Kidney glomerular epithelial cell (primary cell): Measurements from ENCODE around the gene BCL2L15.
A peak's percentile ranks its signal among the peaks of the same experiment; 100 is the strongest.

Experiments
- DNase-seq: peaks from one replicate; lab custom pipeline; 2025; lab: John Stamatoyannopoulos, UW

BCL2L15 gene

GRCh38 chr1:113905435-113905861, 18.1 kb upstream of the BCL2L15 start:
- no peak for DNase-seq

- peak; percentile 99 for DNase-seq
Observed at GRCh38 chr1:113904674-113905434, 17.5 kb upstream of the BCL2L15 start, which contains the start of the genes AP4B1 and DCLRE1B. Gene AP4B1, minus strand, starts transcription at chr1:113904799. Its CDS starts 82 bp downstream, at chr1:113904717. Gene DCLRE1B, plus strand, starts transcription at chr1:113905326. Its CDS starts 261 bp downstream, at chr1:113905587.

- no peak for DNase-seq
Observed at GRCh38 chr1:113904293-113904673, 16.9 kb upstream of the BCL2L15 start.

GRCh38 chr1:113903501-113904292, 16.3 kb upstream of the BCL2L15 start:
- DNase-seq: no peak

GRCh38 chr1:113901191-113901590, 13.8 kb upstream of the BCL2L15 start:
- no peak for DNase-seq

- no peak for DNase-seq
Observed at GRCh38 chr1:113899111-113899510, 11.7 kb upstream of the BCL2L15 start.

- DNase-seq: no peak
Observed at GRCh38 chr1:113898241-113898814, 10.9 kb upstream of the BCL2L15 start.

- no peak for DNase-seq
Observed at GRCh38 chr1:113895961-113896360, 8.6 kb upstream of the BCL2L15 start.

GRCh38 chr1:113895098-113895497, 7.7 kb upstream of the BCL2L15 start:
- DNase-seq: no peak

GRCh38 chr1:113893267-113893666, 5.9 kb upstream of the BCL2L15 start:
- DNase-seq: no peak

GRCh38 chr1:113891631-113892220, 4.3 kb upstream of the BCL2L15 start:
- DNase-seq: no peak

GRCh38 chr1:113890816-113891215, 3.4 kb upstream of the BCL2L15 start:
- DNase-seq: no peak

GRCh38 chr1:113886417-113887401, 672 bp downstream of the BCL2L15 start:
- DNase-seq: no peak

- no peak for DNase-seq
Observed at GRCh38 chr1:113881661-113882060, 5.7 kb downstream of the BCL2L15 start.

- DNase-seq: no peak
Observed at GRCh38 chr1:113879739-113880038, 7.7 kb downstream of the BCL2L15 start.

- DNase-seq: no peak
Observed at GRCh38 chr1:113876176-113876575, 11.2 kb downstream of the BCL2L15 start.

GRCh38 chr1:113875714-113876113, 11.7 kb downstream of the BCL2L15 start:
- DNase-seq: peak; percentile 24

- peak; percentile 66 for DNase-seq
Observed at GRCh38 chr1:113874012-113874879, 13.1 kb downstream of the BCL2L15 start.

- no peak for DNase-seq
Observed at GRCh38 chr1:113872219-113872935, 15.0 kb downstream of the BCL2L15 start.
